ENCODE results near the gene UGGT2. TPM values are rescaled to one million over a fixed set of nuclear protein-coding genes. Genes with fewer than 3 reads are reported as not detected.
"Not testable (repeated sequence)": the region's sequence is repeated elsewhere in the genome, so short reads cannot be mapped to it uniquely, and the experiment has no call there.

The UGGT2 gene
- total RNA-seq, 1 donor from 2014 or later: 32.7 TPM

DNA sequence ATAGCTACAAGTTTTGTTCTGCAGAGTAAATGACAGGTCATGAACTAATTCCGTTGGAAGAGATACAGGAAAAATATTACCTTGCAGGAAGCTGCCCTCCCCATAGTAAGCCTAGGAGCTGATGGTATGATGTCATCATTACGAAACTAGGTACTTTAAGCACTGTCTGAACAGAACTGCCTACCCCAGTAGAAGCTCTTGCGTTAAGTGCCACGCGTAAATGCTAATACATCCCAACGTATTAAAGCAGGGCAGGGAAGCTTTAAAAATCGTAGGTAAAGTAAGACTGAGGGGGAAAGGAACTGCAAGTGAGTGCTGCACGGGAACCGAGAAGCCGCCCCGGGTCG lies 572 bp downstream of the UGGT2 start:
- no peak for DNase-seq (ENCODE audit: extremely low read depth, low read depth, low spot score)

DNA sequence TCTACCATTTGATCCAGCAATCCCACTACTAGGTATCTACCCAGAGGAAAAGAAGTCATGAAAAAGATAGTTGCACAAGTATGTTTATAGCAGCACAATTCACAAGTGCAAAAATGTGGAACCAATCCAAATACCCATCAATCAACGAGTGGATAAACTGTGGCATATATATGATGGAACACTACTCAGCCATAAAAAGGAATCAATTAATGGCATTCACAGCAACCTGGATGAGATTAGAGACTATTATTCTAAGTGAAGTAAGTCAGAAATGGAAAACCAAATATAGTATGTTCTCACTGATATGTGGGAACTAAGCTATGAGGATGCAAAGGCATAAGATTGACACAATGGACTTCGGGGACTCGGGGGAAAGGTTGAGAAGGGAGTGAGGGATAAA lies 1.3 kb downstream of the UGGT2 start:
- DNase-seq (ENCODE audit: extremely low read depth, low read depth, low spot score): not testable (repeated sequence)

DNA sequence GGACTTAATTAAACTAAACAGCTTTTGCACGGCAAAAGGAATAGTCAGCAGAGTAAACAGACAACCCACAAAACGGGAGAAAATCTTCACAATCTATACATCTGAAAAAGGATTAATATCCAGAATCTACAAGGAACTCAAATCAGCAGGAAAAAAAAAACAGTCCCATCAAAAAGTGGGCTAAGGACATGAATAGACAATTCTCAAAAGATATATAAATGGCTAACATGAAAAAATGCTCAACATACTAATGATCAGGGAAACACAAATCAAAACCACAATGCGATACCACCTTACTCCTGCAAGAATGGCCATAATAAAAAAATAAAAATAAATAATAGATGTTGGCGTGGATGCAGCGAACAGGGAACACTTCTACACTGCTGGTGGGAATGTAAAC lies 1.7 kb downstream of the UGGT2 start:
- DNase-seq (ENCODE audit: extremely low read depth, low read depth, low spot score): not testable (repeated sequence)

DNA sequence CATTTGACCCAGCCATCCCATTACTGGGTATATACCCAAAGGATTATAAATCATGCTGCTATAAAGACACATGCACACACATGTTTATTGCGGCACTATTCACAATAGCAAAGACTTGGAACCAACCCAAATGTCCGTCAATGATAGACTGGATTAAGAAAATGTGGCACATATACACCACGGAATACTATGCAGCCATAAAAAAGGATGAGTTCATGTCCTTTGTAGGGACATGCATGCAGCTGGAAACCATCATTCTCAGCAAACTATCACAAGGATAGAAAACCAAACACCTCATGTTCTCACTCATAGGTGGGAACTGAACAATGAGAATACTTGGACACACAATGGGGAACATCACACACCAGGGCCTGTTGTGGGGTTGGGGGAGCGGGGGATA lies 2.2 kb downstream of the UGGT2 start:
- DNase-seq (ENCODE audit: extremely low read depth, low read depth, low spot score): not testable (repeated sequence)

DNA sequence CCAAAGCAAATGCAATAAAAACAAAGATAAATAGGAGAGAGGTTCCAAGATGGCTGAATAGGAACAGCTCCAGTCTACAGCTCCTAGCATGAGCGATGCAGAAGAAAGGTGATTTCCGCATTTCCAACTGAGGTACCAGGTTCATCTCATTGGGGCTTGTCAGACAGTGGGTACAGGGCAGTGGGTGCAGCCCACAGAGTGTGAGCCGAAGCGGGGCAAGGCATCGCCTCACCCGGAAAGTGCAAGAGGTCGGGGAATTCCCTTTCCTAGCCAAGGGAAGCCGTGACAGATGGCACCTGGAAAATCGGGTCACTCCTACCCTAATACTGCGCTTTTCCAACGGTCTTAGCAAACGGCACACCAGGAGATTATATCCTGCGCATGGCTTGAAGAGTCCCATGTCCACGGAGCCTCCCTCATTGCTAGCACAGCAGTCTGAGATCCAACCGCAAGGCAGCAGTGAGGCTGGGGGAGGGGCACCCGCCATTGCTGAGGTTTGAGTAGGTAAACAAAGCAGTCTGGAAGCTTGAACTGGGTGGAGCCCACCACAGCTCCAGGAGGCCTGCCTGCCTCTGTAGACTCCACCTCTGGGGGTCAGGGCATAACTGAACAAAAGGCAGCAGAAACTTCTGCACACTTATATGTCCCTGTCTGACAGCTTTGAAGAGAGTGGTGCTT lies 6.6 kb downstream of the UGGT2 start:
- not testable (repeated sequence) for DNase-seq (ENCODE audit: extremely low read depth, low read depth, low spot score)

DNA sequence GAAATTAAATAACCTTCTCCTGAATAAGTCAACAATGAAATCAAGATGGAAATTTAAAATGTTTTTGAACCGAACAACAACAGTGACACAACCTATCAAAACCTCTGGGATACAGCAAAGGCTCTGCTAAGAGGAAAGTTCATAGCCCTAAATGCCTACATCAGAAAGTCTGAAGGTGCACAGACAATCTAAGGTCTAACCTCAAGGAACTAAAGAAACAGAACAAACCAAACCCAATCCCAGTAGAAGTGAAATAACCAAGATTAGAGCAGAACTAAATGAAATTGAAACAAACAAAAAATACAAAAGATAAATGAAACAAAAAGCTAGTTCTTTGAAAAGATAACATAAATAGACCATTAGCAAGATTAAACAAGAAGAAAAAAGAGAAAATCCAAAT lies 9.0 kb downstream of the UGGT2 start:
- DNase-seq (ENCODE audit: extremely low read depth, low read depth, low spot score): no peak

DNA sequence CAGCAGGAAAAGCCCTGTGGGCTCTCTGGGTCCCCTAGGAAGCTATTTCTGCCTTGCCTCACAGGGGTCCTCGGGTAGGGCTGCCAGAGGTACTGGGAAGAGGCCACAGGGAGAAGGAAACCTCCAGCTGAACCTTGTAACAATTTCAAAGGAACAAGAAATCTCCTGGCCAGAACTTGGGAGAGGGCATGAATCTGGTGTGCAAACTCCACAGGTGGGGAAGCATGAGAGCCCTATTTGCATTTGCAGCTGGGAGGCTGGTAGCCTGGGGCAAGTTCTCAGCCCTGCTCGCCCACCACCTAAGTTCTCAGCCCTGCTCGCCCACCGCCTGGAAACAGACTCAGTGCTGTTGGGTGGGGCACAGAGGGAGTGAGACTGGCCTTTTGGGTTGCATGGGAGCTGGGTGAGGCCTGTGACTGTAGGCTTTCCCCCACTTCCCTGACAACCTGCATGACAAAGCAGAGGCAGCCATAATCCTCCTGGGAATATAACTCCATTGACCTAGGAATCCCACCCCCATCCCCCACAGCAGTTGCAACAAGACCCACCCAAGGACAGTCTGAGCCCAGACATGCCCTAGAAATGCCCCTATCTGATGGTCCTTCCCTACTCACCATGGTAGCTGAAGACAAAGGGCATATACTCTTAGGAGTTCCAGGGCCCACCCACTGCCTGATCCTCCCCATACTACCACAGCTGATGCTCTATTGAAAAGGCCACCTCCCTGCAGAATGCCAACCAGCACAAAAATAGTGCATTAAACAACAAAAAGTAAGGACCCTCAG lies 11.7 kb downstream of the UGGT2 start:
- DNase-seq (ENCODE audit: extremely low read depth, low read depth, low spot score): no peak

DNA sequence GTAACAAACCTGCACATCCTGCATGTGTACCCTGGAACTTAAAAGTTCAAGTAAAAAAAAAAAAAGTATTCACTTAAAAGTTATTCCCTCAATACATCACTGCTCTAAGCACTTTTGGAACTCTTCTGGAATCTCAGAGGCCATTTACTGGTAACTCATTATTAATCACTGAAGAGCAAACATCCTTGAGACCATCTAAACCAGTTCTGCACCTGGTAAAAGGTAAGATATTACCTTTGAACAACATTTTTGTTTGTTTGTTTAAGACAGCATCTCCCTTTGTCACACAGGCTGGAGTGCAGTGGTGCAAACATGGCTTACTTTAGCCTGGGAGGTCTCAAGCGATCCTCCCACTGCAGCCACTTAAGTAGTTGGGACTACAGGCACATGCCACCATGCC lies 16.7 kb downstream of the UGGT2 start:
- no peak for DNase-seq (ENCODE audit: extremely low read depth, low read depth, low spot score)

DNA sequence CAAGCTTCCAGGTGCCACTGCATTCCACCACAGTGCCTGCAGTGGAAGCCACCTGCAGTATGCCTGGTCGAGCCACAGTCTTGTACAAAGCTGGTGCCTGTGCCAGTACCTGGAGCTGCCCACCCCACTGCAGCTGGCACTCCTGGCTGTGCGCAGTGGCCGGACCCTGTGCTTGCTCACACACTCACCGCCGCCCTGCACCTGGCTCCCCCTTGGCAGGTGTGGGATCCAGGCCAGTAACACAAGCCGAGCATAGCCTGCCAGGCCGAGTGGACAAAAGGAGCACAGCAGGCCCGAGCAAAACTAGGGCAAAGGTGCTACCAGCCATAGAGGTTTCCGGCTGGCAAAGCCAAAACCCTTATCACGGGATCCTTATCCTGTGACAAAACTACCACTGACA lies 18.5 kb downstream of the UGGT2 start:
- DNase-seq (ENCODE audit: extremely low read depth, low read depth, low spot score): no peak

DNA sequence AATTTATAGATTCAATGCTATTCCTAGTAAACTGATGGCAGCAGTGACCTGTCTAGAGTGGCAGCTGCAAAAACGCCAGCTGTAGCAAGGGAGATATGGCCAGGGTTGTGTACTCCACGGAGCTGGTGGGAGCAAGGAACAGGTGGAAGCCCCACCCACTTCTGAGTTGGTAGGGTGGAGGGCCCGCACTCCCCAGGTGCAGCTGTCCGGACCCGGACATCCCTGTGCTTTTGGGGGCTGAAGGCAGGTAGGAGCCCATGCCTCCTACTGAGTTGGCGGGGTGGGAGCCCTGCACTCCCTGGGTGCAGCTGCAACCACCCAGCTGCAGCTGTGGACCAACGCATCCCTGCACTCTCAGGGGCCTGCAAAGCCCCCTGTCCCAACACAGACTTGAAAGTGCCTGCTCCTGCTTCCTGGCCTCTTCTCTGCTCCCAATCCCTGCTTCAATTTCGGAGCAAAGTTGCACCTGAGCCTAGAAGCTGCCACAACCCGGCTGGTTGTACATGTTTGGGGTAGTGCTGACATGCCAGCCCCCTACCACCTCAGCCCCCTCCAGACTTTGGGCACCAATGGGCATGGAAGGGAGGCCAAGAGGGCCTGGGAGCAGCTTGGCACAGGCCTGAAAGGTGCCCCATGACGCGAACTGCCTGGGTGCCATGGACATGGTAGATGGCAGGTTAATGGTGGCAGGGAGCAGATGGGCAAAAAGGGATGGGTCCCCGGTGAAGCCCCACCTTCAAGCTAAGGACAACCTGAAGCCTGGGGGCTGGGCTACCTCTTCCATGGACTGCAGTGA lies 19.8 kb downstream of the UGGT2 start:
- DNase-seq (ENCODE audit: extremely low read depth, low read depth, low spot score): no peak

DNA sequence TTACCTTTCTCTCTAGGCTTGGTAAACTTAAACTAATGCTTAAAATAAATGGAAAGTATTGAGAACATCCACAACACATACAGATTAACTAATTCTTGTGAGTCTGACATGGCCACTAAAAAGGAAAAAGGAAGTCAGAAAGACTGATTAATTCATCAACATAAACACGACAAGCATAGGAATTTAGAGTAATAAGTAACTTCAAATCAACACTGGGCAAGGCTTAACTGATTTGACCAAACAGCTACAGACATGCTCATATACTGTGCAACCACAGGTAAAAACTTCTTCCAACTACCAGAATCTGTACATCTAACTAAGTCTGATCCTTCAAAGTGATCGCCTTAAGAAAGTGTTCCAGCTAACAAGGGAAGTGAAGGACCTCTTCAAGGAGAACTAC lies 20.5 kb downstream of the UGGT2 start:
- DNase-seq (ENCODE audit: extremely low read depth, low read depth, low spot score): no peak

DNA sequence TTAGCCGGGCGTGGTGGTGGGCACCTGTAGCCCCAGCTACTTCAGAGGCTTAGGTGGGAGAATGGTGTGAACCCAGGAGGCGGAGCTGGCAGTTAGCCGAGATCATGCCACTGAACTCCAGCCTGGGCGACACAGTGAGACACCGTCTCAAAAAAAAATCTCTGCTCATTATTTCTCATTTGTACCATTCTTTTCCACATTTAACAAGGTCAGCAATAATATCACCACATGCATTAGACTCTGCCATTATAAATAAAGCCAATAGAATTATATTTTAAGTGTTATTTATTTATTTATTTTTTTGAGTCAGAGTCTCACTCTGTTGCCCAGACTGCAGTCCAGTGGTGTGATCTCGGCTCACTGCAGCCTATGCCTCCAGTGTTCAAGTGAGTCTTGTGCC lies 24.2 kb downstream of the UGGT2 start:
- no peak for DNase-seq (ENCODE audit: extremely low read depth, low read depth, low spot score)

DNA sequence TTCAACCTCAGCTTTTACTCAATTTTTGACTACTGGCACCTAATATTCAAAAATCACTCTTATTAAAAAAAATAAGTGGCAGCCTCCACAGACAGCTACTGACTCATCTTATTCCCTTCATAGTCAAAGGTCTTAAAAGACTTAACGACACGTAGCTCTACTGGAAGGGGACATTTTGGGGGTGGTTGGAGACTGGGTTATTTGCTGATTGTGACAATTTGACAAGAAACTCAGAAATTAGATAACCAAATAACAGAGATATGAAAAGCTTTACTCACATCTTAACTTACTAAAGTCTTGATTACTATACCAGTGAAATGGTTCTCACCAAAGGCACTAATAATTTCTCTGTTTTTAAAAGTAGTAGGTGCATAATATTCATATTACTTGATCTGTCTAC lies 25.7 kb downstream of the UGGT2 start:
- no peak for DNase-seq (ENCODE audit: extremely low read depth, low read depth, low spot score)

DNA sequence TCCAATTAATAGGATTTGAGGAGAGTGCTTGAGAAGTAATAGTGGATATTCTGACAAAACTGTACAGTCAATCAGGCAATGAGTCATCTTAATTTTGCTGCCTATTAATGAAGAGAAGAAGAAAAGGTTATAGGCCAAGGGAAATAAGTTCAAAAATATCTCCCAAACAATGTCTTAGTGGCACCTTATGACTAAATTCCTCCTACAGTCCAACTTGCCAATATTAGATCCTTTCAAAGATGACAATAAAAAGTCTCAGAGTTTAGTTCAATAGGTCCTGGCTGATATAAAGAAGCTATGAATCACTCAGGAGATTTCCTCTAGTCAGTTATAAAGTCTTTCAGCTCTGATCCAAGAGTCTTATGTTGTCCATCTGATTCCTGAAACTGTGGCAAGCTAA lies 27.9 kb downstream of the UGGT2 start:
- DNase-seq (ENCODE audit: extremely low read depth, low read depth, low spot score): peak; percentile 27

DNA sequence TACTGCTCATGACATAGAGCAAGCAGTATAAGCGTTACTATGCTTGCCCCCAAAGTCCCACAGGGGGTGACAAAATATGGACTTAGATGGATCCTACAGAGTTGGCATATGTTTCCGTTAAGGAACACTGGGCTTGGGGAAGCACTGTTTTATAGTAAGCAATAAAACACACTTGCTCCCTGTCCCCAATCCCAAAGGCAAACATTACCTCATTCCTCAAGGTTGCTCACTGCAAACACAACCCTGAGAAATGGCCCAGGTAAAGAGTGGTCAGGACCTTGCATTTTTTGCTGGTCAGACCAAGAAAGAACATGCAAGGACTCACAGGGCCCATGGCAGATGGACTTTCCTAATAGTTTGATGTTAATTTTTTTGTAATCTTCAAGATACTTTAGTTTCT lies 32.3 kb downstream of the UGGT2 start:
- no peak for DNase-seq (ENCODE audit: extremely low read depth, low read depth, low spot score)

DNA sequence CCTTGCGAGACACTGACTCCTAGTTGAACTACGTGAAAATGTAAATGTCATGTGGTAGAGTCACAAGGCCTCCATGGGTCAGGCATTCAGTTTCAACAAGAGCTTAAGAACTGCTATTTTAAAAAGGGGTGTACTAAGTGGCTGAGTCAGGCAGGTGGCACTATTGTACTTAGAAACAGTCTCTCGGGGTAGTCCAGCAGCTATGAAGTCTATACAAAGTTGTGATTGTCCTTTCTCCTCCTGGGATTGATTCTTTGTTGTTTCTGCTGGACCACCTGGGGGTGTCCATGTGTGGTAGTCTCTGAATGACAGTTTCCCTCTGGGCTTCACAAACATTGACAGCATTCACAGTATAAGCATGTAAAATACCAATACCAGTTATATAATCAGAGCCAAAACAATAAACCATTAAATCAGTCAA lies 33.0 kb downstream of the UGGT2 start:
- peak; percentile 56 for DNase-seq (ENCODE audit: extremely low read depth, low read depth, low spot score)

DNA sequence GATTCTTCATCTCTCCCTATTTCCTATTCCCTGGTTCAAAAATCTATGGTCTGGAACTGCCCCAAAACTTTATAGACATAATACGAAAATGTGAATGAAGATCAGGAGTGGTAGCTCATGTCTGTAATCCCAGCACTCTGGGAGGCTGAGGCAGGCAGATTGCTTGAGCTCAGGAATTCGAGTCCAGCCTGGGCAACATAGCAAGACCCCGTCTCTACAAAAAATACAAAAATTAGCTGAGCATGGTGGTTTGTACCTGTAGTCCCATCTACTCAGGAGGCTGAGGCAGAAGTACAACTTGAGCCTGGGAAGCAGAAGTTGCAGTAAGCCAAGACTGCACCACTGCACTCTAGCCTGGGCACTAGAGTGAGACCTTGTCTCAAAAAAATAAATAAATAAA lies 35.1 kb downstream of the UGGT2 start:
- no peak for DNase-seq (ENCODE audit: extremely low read depth, low read depth, low spot score)

DNA sequence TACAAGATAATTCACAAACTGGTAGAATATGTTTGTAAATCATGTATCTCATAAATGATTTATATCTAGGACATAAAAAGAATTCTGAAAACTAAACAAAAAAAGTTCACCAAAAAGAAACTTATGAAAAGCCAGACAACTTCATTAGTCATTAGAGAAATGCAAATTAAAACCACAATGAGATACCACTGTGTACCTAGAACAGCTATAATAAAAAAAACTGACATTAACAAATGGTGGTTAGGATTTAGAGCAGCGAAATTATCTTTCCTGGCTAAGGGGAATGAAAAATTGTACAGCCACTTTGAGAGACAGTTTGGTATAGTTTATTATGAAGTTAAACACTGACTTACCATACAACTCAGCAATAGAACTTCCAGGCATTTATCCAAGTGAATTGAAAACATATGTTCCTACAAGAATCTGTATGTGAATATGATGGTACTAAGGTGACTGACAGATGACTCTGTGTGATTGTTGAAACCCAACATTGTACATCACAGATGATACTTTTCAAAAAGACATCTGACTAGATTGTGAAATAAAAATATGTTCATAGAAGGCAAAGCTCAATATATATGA lies 41.8 kb downstream of the UGGT2 start:
- no peak for DNase-seq (ENCODE audit: extremely low read depth, low read depth, low spot score)

DNA sequence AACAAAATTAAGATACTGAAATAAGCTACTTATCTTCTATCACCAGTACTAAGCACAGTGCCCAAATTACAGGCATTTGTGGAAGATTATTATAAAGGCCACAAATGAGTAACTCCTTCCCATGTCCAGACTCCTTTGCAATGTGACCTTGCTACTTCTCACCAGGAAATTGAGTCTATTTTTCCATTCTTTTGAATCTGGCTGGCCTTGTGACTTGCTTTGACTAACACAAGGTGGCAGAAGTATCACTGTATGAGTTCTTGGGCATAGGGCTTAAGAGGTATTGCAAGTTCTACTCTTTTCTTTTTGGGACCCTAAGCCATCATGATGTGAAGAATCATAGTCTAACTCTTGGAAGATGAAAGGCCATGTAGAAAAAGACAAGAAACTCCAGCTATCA lies 49.9 kb downstream of the UGGT2 start:
- DNase-seq (ENCODE audit: extremely low read depth, low read depth, low spot score): peak; percentile 25

DNA sequence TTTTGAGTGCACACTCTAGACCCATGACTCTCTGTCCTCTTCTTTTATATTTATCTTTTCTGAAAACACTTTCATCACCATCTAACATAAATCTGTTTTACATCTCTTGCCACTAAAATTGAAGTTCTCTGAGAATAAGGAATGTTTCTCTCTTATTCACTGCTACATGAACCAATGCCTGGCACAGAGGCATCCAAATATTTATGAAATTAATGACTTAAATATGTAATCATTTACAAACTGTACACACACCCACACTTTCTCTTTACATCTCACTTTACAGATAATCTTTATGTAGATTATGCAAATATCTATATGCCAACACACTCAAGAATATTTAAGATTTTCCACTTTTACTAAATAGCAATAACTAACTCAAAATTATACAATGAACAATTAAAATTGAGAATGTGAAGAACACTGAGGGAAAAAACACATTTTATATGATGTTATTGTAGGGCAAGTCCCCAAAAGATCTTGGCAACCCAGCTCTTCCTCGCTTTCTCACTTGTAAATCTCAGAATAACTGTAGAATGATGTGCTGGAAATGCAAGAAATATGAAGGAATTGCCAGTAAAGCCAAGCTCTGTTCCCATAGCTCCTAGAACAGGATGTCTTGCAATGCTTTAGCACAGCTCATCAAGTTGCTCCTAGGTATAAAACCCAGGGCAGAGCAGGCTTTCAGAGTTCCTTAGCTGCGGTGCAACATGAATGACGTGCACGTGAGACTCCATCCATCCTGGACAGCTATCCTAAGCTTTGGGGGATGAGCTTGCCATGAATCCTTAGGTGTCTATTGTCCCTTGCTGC lies 50.7 kb downstream of the UGGT2 start:
- DNase-seq (ENCODE audit: extremely low read depth, low read depth, low spot score): no peak

DNA sequence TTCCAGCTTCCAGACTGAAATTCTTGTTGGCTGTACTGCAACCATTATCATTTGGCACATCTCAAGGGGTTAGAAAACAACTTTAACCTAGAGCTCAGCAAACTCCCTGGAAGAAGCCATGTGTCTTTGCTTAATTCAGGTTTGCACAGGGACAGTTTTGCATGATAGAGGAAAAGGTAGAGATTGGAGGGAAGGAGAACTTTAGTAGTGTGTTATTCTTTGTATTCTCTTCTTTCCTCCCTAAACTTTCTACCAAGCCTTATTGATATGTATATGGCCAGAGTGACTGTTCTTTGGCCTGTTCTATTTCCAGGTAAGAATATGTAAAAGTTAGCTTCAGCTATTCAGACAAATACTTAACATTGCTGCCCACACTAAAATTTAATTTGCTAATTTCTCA lies 53.1 kb downstream of the UGGT2 start:
- DNase-seq (ENCODE audit: extremely low read depth, low read depth, low spot score): no peak

Measured in glomerular endothelial cell (primary cell).